ENCODE results near the gene USP49. TPM values are rescaled to one million over a fixed set of nuclear protein-coding genes. Genes with fewer than 3 reads are reported as not detected.

USP49 gene
- total and polyA plus RNA-seq, 2 of the 13 experiments (the other 11 are each of a cell fraction or from before 2014, with no cell fraction given) = 2.9 to 4.3 TPM

- Histone ChIP-seq H3K9ac (ENCODE audit: insufficient read depth, low read depth, low read length) (peak within 1 kb of the TSS; percentile 95), H3K27ac (ENCODE audit: extremely low read length, insufficient read depth, low read length) (peak within 1 kb of the TSS; percentile 96), H3K27me3 (ENCODE audit: control insufficient read depth in 1 of 2, insufficient read depth in 2 of 2, low read length in 2 of 2) (no peaks in the 10 kb centered on the region; a peak in 1 of 5 replicates), H3K4me1 (ENCODE audit: insufficient read depth, low read length) (peaks cover 41% of the 10 kb centered on the region), H3K4me3 (replicated peaks in 1 of 3; ENCODE audit: insufficient read depth in 1 of 3, low read depth in 2 of 3, low read length in 3 of 3) (peak within 1 kb of the TSS; percentile 80 to 93 (median 86)), H3K4me2 (ENCODE audit: low read depth, low read length) (peak within 1 kb of the TSS; percentile 89), H2AFZ (ENCODE audit: low read length) (peak within 1 kb of the TSS; percentile 84), H3K79me2 (ENCODE audit: insufficient read depth, low read length) (peaks cover 65% of the 10 kb centered on the region), H4K20me1 (ENCODE audit: insufficient read depth, low read length) (0 out of 2 replicates have a peak, but pooled peaks cover 8% of the 10 kb centered on the region), H3K9me3 (ENCODE audit: low read length) (no peaks in the 10 kb centered on the region), H3K36me3 (replicated peaks in 1 of 2; ENCODE audit: control insufficient read depth in 1 of 2, insufficient read depth in 2 of 2, low read length in 2 of 2) (peaks cover 7 to 23% of the 10 kb centered on the region in 2 experiments)
- intact Hi-C loops (cut with micrococcal nuclease; ENCODE audit: unreplicated experiment) = loop anchor here (1.0 to 2.0 kb wide), 8 partner anchors 15 to 296 kb away; partner anchors contain the start of genes CCND3, MRPS10, TOMM6 and USP49
- FAIRE-seq (peak; percentile 70), DNase-seq (ENCODE audit: low spot score) (peak; percentile 92), ATAC-seq (peak; percentile 91)
- in situ Hi-C loops (cut with HindIII; ENCODE audit: extremely low pct_ligation_motif_present, low pct_unique_long_range_greater_than_20kb) = loop anchor here (5.0 kb wide), 1 partner anchor 134 kb away; the partner anchor contains the start of gene TOMM6
- ChIA-PET CTCF (ENCODE audit: low intra/inter-chr PET ratio, low total read pairs) (interaction anchor here (1.3 to 2.5 kb wide), 2 partner anchors 134 to 141 kb away, joined by 3 to 22 read pairs; partner anchors contain the start of gene TOMM6), POLR2A (interaction anchor here (0.6 to 2.7 kb wide), 23 partner anchors 9 to 548 kb away, joined by 3 to 47 read pairs (median 4); partner anchors contain the start of genes TAF8, TOMM6 and USP49)
- BruUV-seq (replicated peaks) = no TSS peak
- under 1% methylated on average over 42 of the region's 55 CpGs for WGBS (ENCODE audit: low lambda C conversion rate)
- TF ChIP-seq ZNF75D (CRISPR knock-in tag; IDR thresholded peaks at IDR 0.05; ENCODE audit: borderline replicate concordance) (no peak), BORCS8-MEF2B (CRISPR knock-in tag; IDR thresholded peaks at IDR 0.05) (peak; percentile 93), SNAI1 (CRISPR knock-in tag; IDR thresholded peaks at IDR 0.05; ENCODE audit: borderline replicate concordance) (peak; percentile 87; the same call in 1 of the 2 replicates), ZBTB42 (CRISPR knock-in tag; IDR thresholded peaks at IDR 0.05) (no peak), SRSF9 (IDR thresholded peaks at IDR 0.05; ENCODE audit: borderline replicate concordance, insufficient read depth, low read depth, low read length, poor library complexity, severe bottlenecking) (no peak), HOMEZ (CRISPR knock-in tag; IDR thresholded peaks at IDR 0.05; ENCODE audit: low read depth) (no peak), NR2F2 (IDR thresholded peaks at IDR 0.05; ENCODE audit: borderline replicate concordance, low read depth) (no peak), TARDBP (CRISPR knock-in tag; IDR thresholded peaks at IDR 0.05) (peak; percentile 78)
- TF ChIP-seq, protein P1, sequence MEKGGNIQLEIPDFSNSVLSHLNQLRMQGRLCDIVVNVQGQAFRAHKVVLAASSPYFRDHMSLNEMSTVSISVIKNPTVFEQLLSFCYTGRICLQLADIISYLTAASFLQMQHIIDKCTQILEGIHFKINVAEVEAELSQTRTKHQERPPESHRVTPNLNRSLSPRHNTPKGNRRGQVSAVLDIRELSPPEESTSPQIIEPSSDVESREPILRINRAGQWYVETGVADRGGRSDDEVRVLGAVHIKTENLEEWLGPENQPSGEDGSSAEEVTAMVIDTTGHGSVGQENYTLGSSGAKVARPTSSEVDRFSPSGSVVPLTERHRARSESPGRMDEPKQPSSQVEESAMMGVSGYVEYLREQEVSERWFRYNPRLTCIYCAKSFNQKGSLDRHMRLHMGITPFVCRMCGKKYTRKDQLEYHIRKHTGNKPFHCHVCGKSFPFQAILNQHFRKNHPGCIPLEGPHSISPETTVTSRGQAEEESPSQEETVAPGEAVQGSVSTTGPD (CRISPR knock-in tag; IDR thresholded peaks at IDR 0.05) = peak; percentile 65; the same call in 1 of the 2 replicates
- TF ChIP-seq, protein P2, sequence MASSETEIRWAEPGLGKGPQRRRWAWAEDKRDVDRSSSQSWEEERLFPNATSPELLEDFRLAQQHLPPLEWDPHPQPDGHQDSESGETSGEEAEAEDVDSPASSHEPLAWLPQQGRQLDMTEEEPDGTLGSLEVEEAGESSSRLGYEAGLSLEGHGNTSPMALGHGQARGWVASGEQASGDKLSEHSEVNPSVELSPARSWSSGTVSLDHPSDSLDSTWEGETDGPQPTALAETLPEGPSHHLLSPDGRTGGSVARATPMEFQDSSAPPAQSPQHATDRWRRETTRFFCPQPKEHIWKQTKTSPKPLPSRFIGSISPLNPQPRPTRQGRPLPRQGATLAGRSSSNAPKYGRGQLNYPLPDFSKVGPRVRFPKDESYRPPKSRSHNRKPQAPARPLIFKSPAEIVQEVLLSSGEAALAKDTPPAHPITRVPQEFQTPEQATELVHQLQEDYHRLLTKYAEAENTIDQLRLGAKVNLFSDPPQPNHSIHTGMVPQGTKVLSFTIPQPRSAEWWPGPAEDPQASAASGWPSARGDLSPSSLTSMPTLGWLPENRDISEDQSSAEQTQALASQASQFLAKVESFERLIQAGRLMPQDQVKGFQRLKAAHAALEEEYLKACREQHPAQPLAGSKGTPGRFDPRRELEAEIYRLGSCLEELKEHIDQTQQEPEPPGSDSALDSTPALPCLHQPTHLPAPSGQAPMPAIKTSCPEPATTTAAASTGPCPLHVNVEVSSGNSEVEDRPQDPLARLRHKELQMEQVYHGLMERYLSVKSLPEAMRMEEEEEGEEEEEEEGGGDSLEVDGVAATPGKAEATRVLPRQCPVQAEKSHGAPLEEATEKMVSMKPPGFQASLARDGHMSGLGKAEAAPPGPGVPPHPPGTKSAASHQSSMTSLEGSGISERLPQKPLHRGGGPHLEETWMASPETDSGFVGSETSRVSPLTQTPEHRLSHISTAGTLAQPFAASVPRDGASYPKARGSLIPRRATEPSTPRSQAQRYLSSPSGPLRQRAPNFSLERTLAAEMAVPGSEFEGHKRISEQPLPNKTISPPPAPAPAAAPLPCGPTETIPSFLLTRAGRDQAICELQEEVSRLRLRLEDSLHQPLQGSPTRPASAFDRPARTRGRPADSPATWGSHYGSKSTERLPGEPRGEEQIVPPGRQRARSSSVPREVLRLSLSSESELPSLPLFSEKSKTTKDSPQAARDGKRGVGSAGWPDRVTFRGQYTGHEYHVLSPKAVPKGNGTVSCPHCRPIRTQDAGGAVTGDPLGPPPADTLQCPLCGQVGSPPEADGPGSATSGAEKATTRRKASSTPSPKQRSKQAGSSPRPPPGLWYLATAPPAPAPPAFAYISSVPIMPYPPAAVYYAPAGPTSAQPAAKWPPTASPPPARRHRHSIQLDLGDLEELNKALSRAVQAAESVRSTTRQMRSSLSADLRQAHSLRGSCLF (CRISPR knock-in tag; IDR thresholded peaks at IDR 0.05; ENCODE audit: borderline replicate concordance) = peak; percentile 23; the same call in 1 of the 2 replicates
Observed at GRCh38 chr6:41920921-41921711, 25.9 kb upstream of the USP49 start, which contains the start of the genes BYSL and MED20. Gene BYSL (plus strand): TSS chr6:41921499. CDS start chr6:41921563, 64 bp downstream. Gene MED20 (minus strand): TSS chr6:41921139. CDS start chr6:41921018, 121 bp downstream.
